Lower lobe of right lung (tissue), 2 donors: Measurements from ENCODE around the gene REXO1. TPM values are rescaled to one million over a fixed set of nuclear protein-coding genes. Genes with fewer than 3 reads are reported as not detected.
"Not testable (repeated sequence)": the region's sequence is repeated elsewhere in the genome, so short reads cannot be mapped to it uniquely, and the experiment has no call there.

Experiments
- ATAC-seq, 2 donors: fragments of 200-7000 bp; cut with Tn5 transposase; one replicate each; pipeline ENCODE4 v1.9.1; 2020 to 2022; ENCODE audit warnings: mild to moderate bottlenecking in 2 of 2, moderate library complexity in 2 of 2
- DNase-seq: peaks from one replicate; pipeline ENCODE4 v3.0.0-alpha.2; 2020
- H3K27ac ChIP-seq: fragments of 200-600 bp; one replicate; pipeline ENCODE4 v1.8.0; 2022
- H3K27me3 ChIP-seq: fragments of 200-600 bp; one replicate; pipeline ENCODE4 v1.8.0; 2022; ENCODE audit warnings: low read depth
- H3K36me3 ChIP-seq: fragments of 200-600 bp; one replicate; pipeline ENCODE4 v1.8.0; 2022; ENCODE audit warnings: mild to moderate bottlenecking
- H3K4me1 ChIP-seq: fragments of 200-600 bp; one replicate; pipeline ENCODE4 v1.8.0; 2022
- H3K4me3 ChIP-seq: fragments of 200-600 bp; one replicate; pipeline ENCODE4 v1.8.0; 2022; ENCODE audit warnings: mild to moderate bottlenecking
- H3K9me3 ChIP-seq: fragments of 200-600 bp; one replicate; pipeline ENCODE4 v1.8.0; 2022
- CTCF ChIP-seq: fragments of 200-600 bp; IDR thresholded peaks from one replicate; pipeline ENCODE4 v1.8.0; 2022; ENCODE audit warnings: antibody characterized with exemption, mild to moderate bottlenecking
- intact Hi-C: fragments of 100-400 bp; cut with DNase I; formaldehyde crosslinking; loops from one replicate; pipeline ENCODE4 v1.11.0; 2022
- long read RNA-seq: library from polyadenylated mRNA; unstranded; transcript quantifications from one replicate; pipeline ENCODE4 v2.0.0, GENCODE V29; 2021
- total RNA-seq: library from RNA; stranded (reverse); fragmentation: NEBNext Ultra II Directional; extraction: Animal tissue kit (Norgen Biotek cat#: 25700); gene quantifications from one replicate; pipeline ENCODE4 v1.2.1, GENCODE V29; 2021
- donor health status: DM: no; HTN: yes; CAD: no; lungs with severe emphysema.

Gene REXO1
- total RNA-seq = 29.1 TPM
- long read RNA-seq, partial matches to known transcripts = 9 of 13 reads
- long read RNA-seq, other reads (novel, unspliced or antisense) = 4 of 13 reads

GRCh38 chr19:1848399-1849131 lies at the start of gene REXO1:
REXO1 (minus strand) TSS chr19:1848483; CDS start chr19:1848358, 125 bp downstream.
- Histone ChIP-seq H3K4me3 (peak within 1 kb of the TSS; percentile 90), H3K9me3 (no peaks in the 10 kb centered on the region), H3K4me1 (peaks cover 57% of the 10 kb centered on the region), H3K36me3 (peaks cover 11% of the 10 kb centered on the region), H3K27ac (peak within 1 kb of the TSS; percentile 99), H3K27me3 (no peaks in the 10 kb centered on the region)
- intact Hi-C loops = no loop called here
- TF ChIP-seq CTCF = peak; percentile 91
- peak; percentile 97 for DNase-seq
- ATAC-seq = peak; percentile 91 to 93

GRCh38 chr19:1896508-1896907 lies 48.2 kb upstream of the REXO1 start:
- peaks cover 34% of the 10 kb centered on the region for H3K4me1 ChIP-seq
- no peak for ATAC-seq
- intact Hi-C loops = no loop called here
- H3K4me3 ChIP-seq = no peak overlapping the region
- peak; percentile 46 for DNase-seq
- H3K27ac ChIP-seq = no peak overlapping the region
- no peaks in the 10 kb centered on the region for H3K36me3 ChIP-seq
- H3K9me3 ChIP-seq = no peaks in the 10 kb centered on the region
- no peaks in the 10 kb centered on the region for H3K27me3 ChIP-seq
- no peak for TF ChIP-seq CTCF

- Histone ChIP-seq H3K9me3 (no peaks in the 10 kb centered on the region), H3K27me3 (no peaks in the 10 kb centered on the region), H3K36me3 (no peaks in the 10 kb centered on the region), H3K4me1 (peaks cover 34% of the 10 kb centered on the region), H3K27ac (no peak overlapping the region), H3K4me3 (no peak overlapping the region)
- intact Hi-C loops = no loop called here
- no peak for TF ChIP-seq CTCF
- ATAC-seq (no peak), DNase-seq (no peak)
Measured at GRCh38 chr19:1893791-1894190, 45.5 kb upstream of the REXO1 start.

GRCh38 chr19:1889907-1890306 lies 41.6 kb upstream of the REXO1 start:
- H3K9me3 ChIP-seq = no peaks in the 10 kb centered on the region
- no peak overlapping the region for H3K4me3 ChIP-seq
- TF ChIP-seq CTCF = no peak
- DNase-seq = no peak
- no peaks in the 10 kb centered on the region for H3K36me3 ChIP-seq
- intact Hi-C loops = no loop called here
- H3K27me3 ChIP-seq = no peaks in the 10 kb centered on the region
- peaks cover 2% of the 10 kb centered on the region for H3K4me1 ChIP-seq
- no peak for ATAC-seq
- no peak overlapping the region for H3K27ac ChIP-seq

- no peak overlapping the region for H3K27ac ChIP-seq
- no peak overlapping the region for H3K4me3 ChIP-seq
- no peaks in the 10 kb centered on the region for H3K9me3 ChIP-seq
- H3K36me3 ChIP-seq = no peaks in the 10 kb centered on the region
- intact Hi-C loops = no loop called here
- ATAC-seq (no peak), DNase-seq (no peak)
- TF ChIP-seq CTCF = no peak
- H3K27me3 ChIP-seq = no peaks in the 10 kb centered on the region
- H3K4me1 ChIP-seq = peaks cover 13% of the 10 kb centered on the region
Measured at GRCh38 chr19:1888385-1888784, 40.1 kb upstream of the REXO1 start.

- H3K27me3 ChIP-seq, H3K36me3 ChIP-seq, H3K4me3 ChIP-seq, ATAC-seq, H3K27ac ChIP-seq, DNase-seq, H3K9me3 ChIP-seq, intact Hi-C loops: not testable (repeated sequence)
- H3K4me1 ChIP-seq = peaks cover 31% of the 10 kb centered on the region
Measured at GRCh38 chr19:1886360-1886759, 38.1 kb upstream of the REXO1 start.

- H3K9me3 ChIP-seq, H3K27me3 ChIP-seq, intact Hi-C loops, H3K36me3 ChIP-seq: not testable (repeated sequence)
- Histone ChIP-seq H3K4me1 (peaks cover 37% of the 10 kb centered on the region), H3K27ac (peak within 1 kb of the TSS; percentile 90), H3K4me3 (peak within 1 kb of the TSS; percentile 97)
- ATAC-seq (peak; percentile 97 to 98), DNase-seq (peak; percentile 95)
Measured at GRCh38 chr19:1885398-1886119, 37.3 kb upstream of the REXO1 start, which contains the start of gene ABHD17A. ABHD17A (minus strand) TSS chr19:1885496; CDS start chr19:1881566, 3,930 bp downstream.
